B cell (primary cell): ENCODE measurements around the gene NTN1. TPM values are rescaled to one million over a fixed set of nuclear protein-coding genes. Genes with fewer than 3 reads are reported as not detected.

Experiments
- ATAC-seq: fragments of 200-7000 bp; cut with Tn5 transposase; one replicate; pipeline ENCODE4 v1.10.0; 2021; ENCODE audit warnings: low read depth, mild to moderate bottlenecking, moderate number of reproducible peaks, moderate library complexity
- CTCF ChIA-PET: fragments of 350-600 bp; sonication (Branson Sonifier 250); formaldehyde crosslinking; loops from one replicate; lab custom pipeline; 2021; ENCODE audit warnings: antibody characterized with exemption, inconsistent platforms; lab: Charles Lee
- POLR2A ChIA-PET: fragments of 350-600 bp; sonication (Branson Sonifier 250); formaldehyde crosslinking; loops from one replicate; lab custom pipeline; 2021; ENCODE audit warnings: antibody characterized with exemption; lab: Charles Lee
- DNase-seq: peaks from one replicate; pipeline ENCODE4 v3.0.0; 2013
- H2AFZ ChIP-seq: 2 replicates; pipeline ENCODE4 v1.6.1; 2012; ENCODE audit warnings: mild to moderate bottlenecking, low read depth, low read length; ENCODE audit not compliant: insufficient read depth, poor library complexity, severe bottlenecking
- H3K27ac ChIP-seq, 2 donors: 1 replicate in 1 of 2; 2 replicates in 1 of 2; pipeline ENCODE4 v1.5.1; 2012 to 2013; ENCODE audit warnings: low read length in 2 of 2, mild to moderate bottlenecking in 2 of 2, moderate library complexity in 1 of 2
- H3K27me3 ChIP-seq, 4 experiments: fragments of 200-600 bp in 1 of 4; sonication (generic) in 1 of 4; replicated peaks in 1 of 4; 1 replicate in 2 of 4; 2 replicates in 2 of 4; pipeline versions ENCODE4 v1.6.1 to v1.7.0; 2013 to 2016; ENCODE audit warnings: low read length in 3 of 4, mild to moderate bottlenecking in 2 of 4, mixed read lengths in 1 of 4, moderate library complexity in 1 of 4; ENCODE audit not compliant: insufficient read depth in 4 of 4, control insufficient read depth in 3 of 4; ENCODE audit errors: control extremely low read depth in 1 of 4
- H3K36me3 ChIP-seq, 2 experiments: replicated peaks in 1 of 2; 1 replicate in 1 of 2; 2 replicates in 1 of 2; pipeline versions ENCODE4 v1.6.1 to v1.7.1; 2013; ENCODE audit warnings: low read length in 1 of 2; ENCODE audit not compliant: insufficient read depth in 2 of 2, control insufficient read depth in 1 of 2; ENCODE audit errors: control extremely low read depth in 1 of 2, extremely low read depth in 1 of 2
- H3K4me1 ChIP-seq, 2 donors: fragments of 200-600 bp in 1 of 2; sonication (generic) in 1 of 2; 1 replicate in 1 of 2; 2 replicates in 1 of 2; pipeline versions ENCODE4 v1.5.1 to v1.6.1; 2013 to 2017; ENCODE audit warnings: low read length in 2 of 2; ENCODE audit not compliant: control insufficient read depth in 2 of 2, insufficient read depth in 2 of 2
- H3K4me2 ChIP-seq: replicated peaks from 2 replicates; pipeline ENCODE3; 2012; ENCODE audit warnings: mild to moderate bottlenecking, low read depth, low read length; ENCODE audit not compliant: poor library complexity, severe bottlenecking
- H3K4me3 ChIP-seq, 5 experiments: fragments of 200-600 bp in 1 of 5; sonication (generic) in 1 of 5; 1 replicate in 3 of 5; 2 replicates in 2 of 5; pipeline versions ENCODE4 v1.5.1 to v1.7.0; 2011 to 2016; ENCODE audit warnings: low read length in 4 of 5, mild to moderate bottlenecking in 4 of 5, low read depth in 2 of 5, control low read depth in 1 of 5, moderate library complexity in 1 of 5; ENCODE audit not compliant: insufficient read depth in 1 of 5; ENCODE audit errors: control extremely low read depth in 1 of 5, extremely low read depth in 1 of 5
- H3K79me2 ChIP-seq: fragments of 200-600 bp; sonication (generic); one replicate; pipeline ENCODE4 v1.6.0; 2016; ENCODE audit warnings: low read length; ENCODE audit not compliant: control insufficient read depth, insufficient read depth
- H3K9ac ChIP-seq: fragments of 200-600 bp; sonication (generic); 2 replicates; pipeline ENCODE4 v1.6.1; 2017; ENCODE audit warnings: mild to moderate bottlenecking, low read length, moderate library complexity
- H3K9me3 ChIP-seq, 3 donors: one replicate each; pipeline versions ENCODE4 v1.6.1 to v1.7.1; 2013; ENCODE audit warnings: low read length in 2 of 3; ENCODE audit not compliant: control insufficient read depth in 2 of 3, insufficient read depth in 1 of 3; ENCODE audit errors: control extremely low read depth in 1 of 3
- H4K20me1 ChIP-seq: 2 replicates; pipeline ENCODE4 v1.6.0; 2012; ENCODE audit warnings: mild to moderate bottlenecking, low read length; ENCODE audit not compliant: insufficient read depth, control insufficient read depth, poor library complexity, severe bottlenecking
- H3K27ac Mint-ChIP-seq: one replicate; pipeline ENCODE4 v1.8.0; 2021; ENCODE audit warnings: mixed read lengths
- H3K27me3 Mint-ChIP-seq: one replicate; pipeline ENCODE4 v1.8.0; 2021; ENCODE audit warnings: mixed read lengths
- H3K4me1 Mint-ChIP-seq: one replicate; pipeline ENCODE4 v1.8.0; 2021; ENCODE audit warnings: mixed read lengths
- H3K4me3 Mint-ChIP-seq: one replicate; pipeline ENCODE4 v1.8.0; 2021; ENCODE audit warnings: mixed read lengths
- H3K9me3 Mint-ChIP-seq: one replicate; pipeline ENCODE4 v1.8.0; 2022; ENCODE audit warnings: mixed read lengths; ENCODE audit not compliant: insufficient read depth
- CTCF ChIP-seq: fragments of 200-600 bp; IDR thresholded peaks from one replicate; pipeline ENCODE4 v1.8.0; 2022; ENCODE audit warnings: antibody characterized with exemption, mild to moderate bottlenecking
- EZH2 ChIP-seq: IDR thresholded peaks from 2 replicates; pipeline ENCODE4 v1.6.1; 2012; ENCODE audit warnings: borderline replicate concordance, low read depth, mild to moderate bottlenecking, moderate library complexity, low read length; ENCODE audit not compliant: insufficient read depth, poor library complexity, severe bottlenecking
- WGBS: methylation state at CpG from one replicate; pipeline ENCODE4 v1.1.5; 2013; ENCODE audit warnings: missing lambda C conversion rate; ENCODE audit not compliant: insufficient coverage; 5-methylcytosine and 5-hydroxymethylcytosine counted together
- intact Hi-C: fragments of 100-400 bp; cut with micrococcal nuclease; formaldehyde crosslinking; loops from one replicate; pipeline ENCODE4 v1.10.0; 2022
- polyA plus RNA-seq: library from polyadenylated mRNA; depleted of rRNA; stranded (reverse); fragments of >200 nt; gene quantifications from 2 replicates; pipeline ENCODE4 v1.2.3, GENCODE V29; 2012
- total RNA-seq, 2 donors: library from RNA; stranded (reverse); fragments of 120-200 nt in 1 of 2; gene quantifications; 1 replicate in 1 of 2; 2 replicates in 1 of 2; pipeline versions ENCODE4 v1.2.3 to v1.2.4, GENCODE V29; 2013 to 2022

NTN1 gene
- total and polyA plus RNA-seq, 2 donors (not counting 1 experiment from before 2014, with no cell fraction given): 0.10 to 0.25 TPM

DNA sequence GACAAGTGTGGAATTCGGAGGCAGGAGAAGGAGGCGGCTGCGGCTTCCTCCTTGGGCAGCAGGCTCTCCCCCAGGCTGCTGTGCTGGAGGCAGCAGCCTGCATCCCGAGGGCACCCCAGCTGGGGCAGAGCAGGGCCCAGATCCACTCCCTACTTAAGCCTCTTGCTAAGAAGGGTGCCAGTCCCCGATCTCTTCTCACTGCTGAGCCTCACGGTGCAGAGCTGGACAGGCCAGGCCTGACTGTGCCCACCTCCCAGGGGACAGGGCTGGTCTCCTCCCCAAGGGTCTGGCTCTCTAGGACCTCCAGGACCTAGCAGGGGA is 210.8 kb downstream of the NTN1 start:
- Histone ChIP-seq H3K36me3 (no peaks in the 10 kb centered on the region), H2AFZ (no peak overlapping the region), H3K9me3 (peaks cover 0 to 9% (median 0%) of the 10 kb centered on the region in 3 donors), H3K27me3 (peaks cover 0 to 29% (median 1%) of the 10 kb centered on the region in 4 experiments), H3K4me2 (no peak overlapping the region), H3K4me1 (no peaks in the 10 kb centered on the region), H3K79me2 (no peaks in the 10 kb centered on the region), H4K20me1 (no peaks in the 10 kb centered on the region), H3K4me3 (no peak overlapping the region), H3K9ac (no peak overlapping the region), H3K27ac (no peak overlapping the region)
- WGBS: 86% methylated on average over 6 of the region's 6 CpGs
- Mint-ChIP-seq H3K27ac (no peak overlapping the region), H3K27me3 (peaks cover 16% of the 10 kb centered on the region), H3K4me3 (no peak overlapping the region), H3K9me3 (no peaks in the 10 kb centered on the region), H3K4me1 (no peaks in the 10 kb centered on the region)
- ChIA-PET POLR2A (no interaction called here), CTCF (no interaction called here)
- no peak for ATAC-seq
- TF ChIP-seq CTCF (no peak), EZH2 (no peak)
- intact Hi-C loops: no loop called here
- DNase-seq: no peak

GRCh38 chr17:9232591-9233270 is 211.4 kb downstream of the NTN1 start:
- WGBS: 14% methylated on average over 21 of the region's 22 CpGs
- Histone ChIP-seq H3K4me2 (no peak overlapping the region), H3K27me3 (peaks cover 0 to 31% (median 1%) of the 10 kb centered on the region in 4 experiments), H3K4me1 (no peaks in the 10 kb centered on the region), H4K20me1 (no peaks in the 10 kb centered on the region), H2AFZ (no peak overlapping the region), H3K9me3 (peaks cover 0 to 9% (median 0%) of the 10 kb centered on the region in 3 donors), H3K79me2 (no peaks in the 10 kb centered on the region), H3K4me3 (no peak overlapping the region), H3K9ac (no peak overlapping the region), H3K36me3 (no peaks in the 10 kb centered on the region), H3K27ac (no peak overlapping the region)
- CTCF ChIA-PET: no interaction called here
- Mint-ChIP-seq H3K4me1 (peaks cover 2% of the 10 kb centered on the region), H3K27me3 (peaks cover 16% of the 10 kb centered on the region), H3K4me3 (no peak overlapping the region), H3K27ac (no peak overlapping the region), H3K9me3 (no peaks in the 10 kb centered on the region)
- DNase-seq (no peak), ATAC-seq (no peak)
- POLR2A ChIA-PET: no interaction called here
- TF ChIP-seq CTCF (no peak), EZH2 (no peak)
- intact Hi-C loops: no loop called here
